ENCODE results near the gene PPP2R2C.

DNA sequence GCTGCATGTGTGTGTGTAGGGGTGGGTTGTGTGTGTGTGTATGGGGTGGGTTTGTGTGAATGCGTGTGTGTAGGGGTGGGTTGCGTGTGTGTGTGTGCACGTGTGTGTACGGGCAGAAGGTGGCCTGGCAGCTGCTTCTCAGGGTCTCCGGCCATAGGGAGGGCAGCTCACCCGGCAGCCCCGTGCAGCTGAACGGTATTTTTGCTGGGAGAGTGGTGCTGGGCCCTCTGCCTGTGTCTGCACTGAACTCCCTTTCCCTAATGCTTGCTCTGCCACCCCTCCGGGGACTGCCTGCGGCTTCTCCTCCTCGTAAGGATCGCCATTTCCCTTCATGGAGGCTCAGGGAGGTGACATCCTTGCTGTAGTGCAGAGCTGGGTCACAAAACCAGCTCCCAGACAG lies 172.5 kb downstream of the PPP2R2C start:
- TF ChIP-seq CTCF (conservative IDR thresholded peaks at IDR 0.05; ENCODE audit: low read depth, low read length) (no peak), EZH2phosphoT487 (IDR thresholded peaks at IDR 0.05; ENCODE audit: borderline replicate concordance, low read length) (no peak)

All from PC-3 (cell line).